Endothelial cell (in vitro differentiated cells): Measurements from ENCODE around the gene FOSL2. TPM values are rescaled to one million over a fixed set of nuclear protein-coding genes. Genes with fewer than 3 reads are reported as not detected.

Experiments
- DNase-seq: peaks from one replicate; pipeline ENCODE4 v3.0.0; 2021; ENCODE audit warnings: low spot score
- H3K27ac Mint-ChIP-seq: one replicate; pipeline ENCODE4 v1.8.0; 2021; ENCODE audit warnings: mixed read lengths, inconsistent platforms; ENCODE audit not compliant: unreplicated experiment
- H3K27me3 Mint-ChIP-seq: one replicate; pipeline ENCODE4 v1.8.0; 2021; ENCODE audit warnings: mild to moderate bottlenecking, moderate library complexity, mixed read lengths, inconsistent platforms; ENCODE audit not compliant: unreplicated experiment
- H3K36me3 Mint-ChIP-seq: one replicate; pipeline ENCODE4 v1.8.0; 2021; ENCODE audit warnings: mild to moderate bottlenecking, low read depth, mixed read lengths, inconsistent platforms; ENCODE audit not compliant: unreplicated experiment
- H3K4me1 Mint-ChIP-seq: one replicate; pipeline ENCODE4 v1.8.0; 2021; ENCODE audit warnings: mild to moderate bottlenecking, mixed read lengths, inconsistent platforms; ENCODE audit not compliant: unreplicated experiment
- H3K4me3 Mint-ChIP-seq: one replicate; pipeline ENCODE4 v1.8.0; 2021; ENCODE audit warnings: mild to moderate bottlenecking, mixed read lengths, inconsistent platforms; ENCODE audit not compliant: unreplicated experiment
- H3K9me3 Mint-ChIP-seq: one replicate; pipeline ENCODE4 v1.8.0; 2021; ENCODE audit warnings: mixed read lengths, inconsistent platforms; ENCODE audit not compliant: unreplicated experiment
- total RNA-seq: library from RNA; stranded (reverse); fragmentation: NEBNext Ultra II Directional; extraction: Animal tissue kit (Norgen Biotek cat#: 25700); gene quantifications from one replicate; pipeline ENCODE4 v1.2.1, GENCODE V29; 2021; ENCODE audit not compliant: unreplicated experiment
- TF ChIP-seq, protein P1 (sequence below): fragments of 200-600 bp; sonication (generic); IDR thresholded peaks from one replicate; pipeline ENCODE4 v1.5.0; 2021; ENCODE audit warnings: antibody characterized with exemption; ENCODE audit not compliant: unreplicated experiment

The FOSL2 gene
- total RNA-seq, 1 donor from 2014 or later, result 24.4 TPM

DNA sequence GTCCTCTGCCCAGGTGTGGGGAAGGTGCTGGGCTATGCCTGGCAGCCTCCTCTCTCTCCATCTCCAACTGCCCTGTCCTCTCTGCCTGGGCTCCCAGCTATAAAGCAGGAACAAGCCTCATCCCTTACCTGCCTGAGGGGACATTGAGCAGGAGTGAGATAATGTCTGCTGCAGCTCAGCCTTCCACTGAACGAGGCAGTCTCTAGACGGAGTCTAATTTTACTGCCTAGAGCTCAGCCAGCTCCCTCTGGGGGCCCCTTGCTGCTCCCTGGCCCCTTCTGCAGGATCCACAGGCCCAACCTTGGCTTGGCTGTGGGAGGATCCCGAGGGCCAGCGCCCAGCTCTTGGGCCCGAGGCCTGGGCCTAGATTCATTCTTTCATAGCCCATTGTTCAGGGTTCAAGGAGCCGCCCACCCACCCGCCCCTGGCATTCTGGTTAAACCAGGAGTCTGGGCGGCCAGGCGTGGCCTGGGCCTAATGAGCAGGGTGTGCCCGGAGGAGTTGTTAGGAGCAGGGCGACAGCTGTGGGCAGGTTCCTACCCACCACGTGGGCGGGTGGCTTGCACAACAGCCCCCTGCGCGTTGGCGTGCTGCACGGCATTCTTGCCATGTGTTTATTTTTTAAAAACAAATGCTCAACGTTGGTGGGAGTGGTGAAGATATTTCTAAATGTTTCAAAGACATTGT is 44.6 kb downstream of the FOSL2 start:
- Mint-ChIP-seq H3K4me1 (no peaks in the 10 kb centered on the region), H3K4me3 (no peak overlapping the region), H3K27ac (no peak overlapping the region), H3K27me3 (peaks cover 5% of the 10 kb centered on the region), H3K9me3 (no peaks in the 10 kb centered on the region), H3K36me3 (no peaks in the 10 kb centered on the region)
- TF ChIP-seq, protein P1, sequence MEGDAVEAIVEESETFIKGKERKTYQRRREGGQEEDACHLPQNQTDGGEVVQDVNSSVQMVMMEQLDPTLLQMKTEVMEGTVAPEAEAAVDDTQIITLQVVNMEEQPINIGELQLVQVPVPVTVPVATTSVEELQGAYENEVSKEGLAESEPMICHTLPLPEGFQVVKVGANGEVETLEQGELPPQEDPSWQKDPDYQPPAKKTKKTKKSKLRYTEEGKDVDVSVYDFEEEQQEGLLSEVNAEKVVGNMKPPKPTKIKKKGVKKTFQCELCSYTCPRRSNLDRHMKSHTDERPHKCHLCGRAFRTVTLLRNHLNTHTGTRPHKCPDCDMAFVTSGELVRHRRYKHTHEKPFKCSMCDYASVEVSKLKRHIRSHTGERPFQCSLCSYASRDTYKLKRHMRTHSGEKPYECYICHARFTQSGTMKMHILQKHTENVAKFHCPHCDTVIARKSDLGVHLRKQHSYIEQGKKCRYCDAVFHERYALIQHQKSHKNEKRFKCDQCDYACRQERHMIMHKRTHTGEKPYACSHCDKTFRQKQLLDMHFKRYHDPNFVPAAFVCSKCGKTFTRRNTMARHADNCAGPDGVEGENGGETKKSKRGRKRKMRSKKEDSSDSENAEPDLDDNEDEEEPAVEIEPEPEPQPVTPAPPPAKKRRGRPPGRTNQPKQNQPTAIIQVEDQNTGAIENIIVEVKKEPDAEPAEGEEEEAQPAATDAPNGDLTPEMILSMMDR, result no peak
- DNase-seq, result no peak

DNA sequence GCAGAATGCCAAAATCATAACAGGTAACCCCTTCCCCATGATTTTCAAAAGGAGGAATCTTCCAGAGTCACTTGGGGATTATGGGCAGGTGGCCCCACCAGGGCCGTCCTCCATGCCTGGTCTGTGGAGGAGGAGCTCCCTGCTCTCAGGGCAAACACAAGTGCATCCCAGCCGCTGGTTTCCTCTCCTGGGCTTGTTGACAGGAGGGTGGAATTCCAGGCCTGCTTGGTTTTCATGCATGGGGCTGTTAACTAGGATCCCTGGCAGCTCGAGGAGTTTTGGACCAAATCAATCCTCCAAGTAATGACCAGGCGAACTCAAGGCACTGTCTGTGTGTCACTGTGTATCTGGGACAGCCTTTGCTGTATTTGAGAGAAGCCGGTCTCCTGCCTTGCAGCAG is 45.3 kb downstream of the FOSL2 start:
- no peak for DNase-seq
- Mint-ChIP-seq H3K36me3 (no peaks in the 10 kb centered on the region), H3K4me1 (no peaks in the 10 kb centered on the region), H3K27me3 (peaks cover 4% of the 10 kb centered on the region), H3K4me3 (no peak overlapping the region), H3K9me3 (no peaks in the 10 kb centered on the region), H3K27ac (no peak overlapping the region)
- TF ChIP-seq, protein P1, result no peak

DNA sequence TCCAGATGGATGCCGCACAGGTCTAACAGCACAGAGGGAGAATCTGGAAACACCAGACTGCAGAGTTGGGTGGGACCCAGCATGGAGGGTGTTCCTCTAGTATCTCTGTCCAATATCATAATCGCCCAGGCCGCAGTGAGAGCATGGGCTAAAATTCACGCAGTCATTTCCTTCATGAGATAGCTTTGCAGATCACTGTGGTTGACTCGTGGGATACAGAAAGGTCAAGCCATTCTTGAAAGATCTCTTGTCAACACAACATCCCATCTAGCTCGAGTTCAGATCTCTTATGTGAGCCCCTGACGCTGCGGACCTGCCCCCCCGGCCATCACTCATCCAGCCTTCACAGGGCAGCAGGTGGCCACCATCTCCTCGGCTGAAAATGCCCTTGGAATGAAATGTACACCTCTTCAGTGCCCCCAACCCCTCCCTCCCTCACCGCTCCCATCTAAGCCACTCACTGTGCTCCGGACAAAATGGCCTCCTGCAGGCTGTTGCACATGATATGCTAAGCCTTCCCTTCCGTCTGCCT is 45.9 kb downstream of the FOSL2 start:
- Mint-ChIP-seq H3K4me1 (no peaks in the 10 kb centered on the region), H3K27ac (no peak overlapping the region), H3K27me3 (peaks cover 3% of the 10 kb centered on the region), H3K4me3 (no peak overlapping the region), H3K36me3 (no peaks in the 10 kb centered on the region), H3K9me3 (no peaks in the 10 kb centered on the region)
- TF ChIP-seq, protein P1, result no peak
- DNase-seq, result no peak

- no peak for DNase-seq
- TF ChIP-seq, protein P1, result no peak
- H3K36me3 Mint-ChIP-seq, result no peaks in the 10 kb centered on the region
- no peak overlapping the region for H3K27ac Mint-ChIP-seq
- H3K27me3 Mint-ChIP-seq, result peaks cover 3% of the 10 kb centered on the region
- no peaks in the 10 kb centered on the region for H3K9me3 Mint-ChIP-seq
- H3K4me1 Mint-ChIP-seq, result no peaks in the 10 kb centered on the region
- H3K4me3 Mint-ChIP-seq, result no peak overlapping the region
These were observed 46.5 kb downstream of the FOSL2 start for GRCh38 chr2:28439127-28439526.

GRCh38 chr2:28439763-28440162 is 47.1 kb downstream of the FOSL2 start:
- H3K27me3 Mint-ChIP-seq, result peaks cover 3% of the 10 kb centered on the region
- DNase-seq, result no peak
- H3K27ac Mint-ChIP-seq, result no peak overlapping the region
- H3K4me3 Mint-ChIP-seq, result no peak overlapping the region
- no peaks in the 10 kb centered on the region for H3K9me3 Mint-ChIP-seq
- TF ChIP-seq, protein P1, result no peak
- H3K36me3 Mint-ChIP-seq, result no peaks in the 10 kb centered on the region
- H3K4me1 Mint-ChIP-seq, result no peaks in the 10 kb centered on the region
